IPS DF 19.7 (cell line): ENCODE results near the gene CLIC1.

Experiments used
- DNase-seq: peaks from one replicate; pipeline ENCODE4 v3.0.0-alpha.2; 2013; ENCODE audit warnings: low read depth, low spot score

Gene CLIC1

GRCh38 chr6:31702819-31703716, 33.3 kb downstream of the CLIC1 start, which contains the start of gene ABHD16A:
Gene ABHD16A, minus strand, starts transcription at chr6:31703324. Its CDS starts 43 bp downstream, at chr6:31703281.
- DNase-seq, result peak; percentile 95

- DNase-seq, result no peak
Measured at GRCh38 chr6:31702405-31702818, 33.9 kb downstream of the CLIC1 start.

GRCh38 chr6:31701666-31702404, 34.5 kb downstream of the CLIC1 start:
- no peak for DNase-seq

GRCh38 chr6:31700740-31701401, 35.5 kb downstream of the CLIC1 start:
- DNase-seq, result no peak

- no peak for DNase-seq
Measured at GRCh38 chr6:31697555-31697954, 38.8 kb downstream of the CLIC1 start.

- DNase-seq, result no peak
Measured at GRCh38 chr6:31693535-31693934, 42.8 kb downstream of the CLIC1 start.

GRCh38 chr6:31692886-31693285, 43.4 kb downstream of the CLIC1 start:
- DNase-seq, result no peak

- no peak for DNase-seq
Measured at GRCh38 chr6:31692353-31692752, 44.0 kb downstream of the CLIC1 start.

GRCh38 chr6:31691564-31692108, 44.7 kb downstream of the CLIC1 start:
- DNase-seq, result no peak

- DNase-seq, result no peak
Measured at GRCh38 chr6:31691078-31691463, 45.3 kb downstream of the CLIC1 start.

GRCh38 chr6:31690231-31691077, 45.9 kb downstream of the CLIC1 start:
- no peak for DNase-seq

- no peak for DNase-seq
Measured at GRCh38 chr6:31689249-31690110, 46.9 kb downstream of the CLIC1 start.

- no peak for DNase-seq
Measured at GRCh38 chr6:31687860-31688693, 48.3 kb downstream of the CLIC1 start.

- DNase-seq, result no peak
Measured at GRCh38 chr6:31687321-31687720, 49.0 kb downstream of the CLIC1 start.

- no peak for DNase-seq
Measured at GRCh38 chr6:31686483-31686882, 49.8 kb downstream of the CLIC1 start.

- no peak for DNase-seq
Measured at GRCh38 chr6:31683591-31683990, 52.7 kb downstream of the CLIC1 start.

- DNase-seq, result no peak
Measured at GRCh38 chr6:31681135-31681671, 55.1 kb downstream of the CLIC1 start.
